ENCODE measurements around the gene MYRIP. TPM values are rescaled to one million over a fixed set of nuclear protein-coding genes. Genes with fewer than 3 reads are reported as not detected.

The MYRIP gene
- total RNA-seq, 1 experiment from 2014 or later, result 2.7 TPM

DNA sequence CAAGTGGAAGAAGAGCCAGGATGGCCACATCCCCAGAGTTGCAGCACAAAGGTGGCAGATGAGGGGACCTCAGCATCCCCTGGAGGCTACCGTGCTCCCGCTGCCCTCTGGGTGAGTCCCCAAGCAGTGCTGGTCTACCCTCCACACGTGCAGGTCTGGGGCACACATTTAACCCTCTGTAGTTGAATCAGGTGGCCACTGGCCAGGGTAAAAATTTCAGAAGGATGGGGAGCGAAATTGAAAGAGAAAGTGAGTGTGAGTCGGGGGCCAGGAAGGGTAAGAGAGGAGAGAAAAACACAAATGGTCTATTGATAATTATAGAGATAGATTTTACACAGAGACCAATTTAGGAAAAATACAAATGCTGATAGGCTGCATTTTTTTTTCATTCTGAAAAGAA is 360.6 kb downstream of the MYRIP start:
- no peak for DNase-seq (ENCODE audit: extremely low read depth, low read depth)

- no peak for DNase-seq (ENCODE audit: extremely low read depth, low read depth)
Observed at GRCh38 chr3:40170395-40170794, 361.0 kb downstream of the MYRIP start.

DNA sequence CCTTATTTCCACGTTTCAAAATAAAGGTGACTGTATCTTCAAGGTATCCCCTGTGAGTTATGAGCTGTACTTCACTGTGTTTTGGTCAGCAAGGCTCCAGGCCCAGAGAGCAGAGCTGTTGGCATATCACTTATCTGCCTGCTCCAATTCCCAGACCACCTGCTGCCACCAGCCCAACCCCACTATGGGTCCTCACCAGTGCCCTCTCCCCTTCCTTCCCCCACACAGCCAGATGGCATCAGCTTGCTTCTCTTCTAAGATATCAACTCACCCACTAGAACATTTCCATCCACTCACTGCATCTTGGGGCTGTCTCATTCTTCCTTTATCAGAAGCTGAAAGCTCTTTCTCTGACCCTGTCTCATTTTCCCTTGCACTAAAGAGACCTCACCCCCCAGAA is 363.2 kb downstream of the MYRIP start:
- no peak for DNase-seq (ENCODE audit: extremely low read depth, low read depth)

DNA sequence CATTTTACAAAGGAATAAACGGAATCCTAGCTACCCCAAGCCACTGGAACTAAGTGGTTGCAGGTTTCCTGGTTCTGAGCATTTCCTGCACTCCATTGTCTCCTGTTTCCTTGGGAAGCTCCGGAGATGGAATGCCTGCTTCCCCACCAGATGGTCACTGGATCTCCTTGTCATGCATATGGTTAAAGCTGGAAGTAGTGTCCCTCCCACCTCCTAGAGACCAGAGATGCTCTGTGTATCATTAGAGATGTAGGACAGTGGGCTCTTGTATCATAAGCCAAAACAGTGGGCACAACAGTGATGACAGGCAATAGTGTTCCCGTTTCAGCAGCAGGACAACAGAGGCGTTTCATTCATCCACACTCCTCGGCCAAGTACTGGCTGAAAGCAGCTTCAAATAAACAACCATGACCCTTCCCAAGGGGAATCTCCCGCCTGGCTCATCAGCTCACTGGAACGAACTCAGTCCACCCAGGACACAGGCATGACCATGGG is 363.9 kb downstream of the MYRIP start:
- no peak for DNase-seq (ENCODE audit: extremely low read depth, low read depth)

- DNase-seq (ENCODE audit: extremely low read depth, low read depth), result no peak
Observed at GRCh38 chr3:40178012-40178594, 368.7 kb downstream of the MYRIP start.

DNA sequence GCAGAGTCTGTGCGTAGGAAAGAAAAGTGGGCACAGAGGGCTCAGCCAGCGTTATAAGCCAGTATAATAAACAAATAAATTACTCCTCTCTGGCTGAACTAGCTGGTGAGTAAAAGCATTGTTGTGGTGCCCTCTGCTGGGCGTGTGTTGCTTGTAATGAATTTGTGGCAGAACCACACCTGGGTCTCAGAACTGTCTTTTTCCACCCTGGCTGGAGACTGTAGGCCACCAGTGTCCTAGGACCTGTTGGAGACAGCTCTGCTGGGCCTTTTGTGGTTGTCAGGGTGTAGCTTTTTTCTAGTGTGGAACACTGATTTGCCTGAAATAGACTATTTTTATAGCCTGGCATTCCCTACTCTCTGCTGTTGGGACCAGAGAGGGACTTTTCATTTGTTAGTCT is 369.6 kb downstream of the MYRIP start:
- peak; percentile 71 for DNase-seq (ENCODE audit: extremely low read depth, low read depth)

DNA sequence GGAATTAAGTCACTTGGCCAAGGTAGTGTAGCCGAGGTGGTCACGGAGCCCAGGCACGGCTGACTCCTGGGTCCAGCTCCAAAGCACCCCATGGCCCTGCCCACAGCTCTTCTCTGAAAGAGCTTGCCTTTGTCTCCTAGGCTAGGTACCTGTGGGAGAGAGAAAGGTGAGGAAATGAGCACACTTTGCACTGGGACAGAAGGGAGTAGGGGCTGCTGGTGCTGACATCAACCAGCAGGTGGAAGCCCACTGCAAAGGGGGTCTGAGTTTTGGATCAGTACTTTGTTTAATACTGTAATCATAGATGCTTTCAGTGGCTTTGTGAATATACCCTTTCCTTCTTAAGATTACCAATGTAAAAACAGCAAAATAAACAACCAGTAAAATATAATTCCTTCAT is 371.8 kb downstream of the MYRIP start:
- DNase-seq (ENCODE audit: extremely low read depth, low read depth), result no peak

GRCh38 chr3:40185029-40185695 is 375.8 kb downstream of the MYRIP start:
- no peak for DNase-seq (ENCODE audit: extremely low read depth, low read depth)

DNA sequence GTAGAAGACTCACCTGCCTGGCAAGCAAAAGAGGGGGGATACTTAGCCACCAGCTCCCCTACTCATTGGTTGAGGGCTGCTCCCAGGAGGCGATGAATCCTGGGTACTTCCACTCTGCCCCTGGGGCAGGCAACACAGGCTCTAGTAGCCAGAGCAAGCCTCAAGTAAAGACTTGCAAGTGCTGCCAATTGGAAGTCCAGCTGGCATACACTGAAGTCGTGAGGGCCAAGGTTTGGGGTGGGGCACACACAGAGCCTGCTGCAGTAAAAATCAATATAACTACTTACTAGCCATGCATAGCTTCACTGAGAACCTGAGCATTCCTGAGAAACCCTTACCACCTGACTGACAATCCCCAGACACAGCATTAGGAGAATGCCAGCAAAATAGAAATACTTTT is 377.1 kb downstream of the MYRIP start:
- no peak for DNase-seq (ENCODE audit: extremely low read depth, low read depth)

DNA sequence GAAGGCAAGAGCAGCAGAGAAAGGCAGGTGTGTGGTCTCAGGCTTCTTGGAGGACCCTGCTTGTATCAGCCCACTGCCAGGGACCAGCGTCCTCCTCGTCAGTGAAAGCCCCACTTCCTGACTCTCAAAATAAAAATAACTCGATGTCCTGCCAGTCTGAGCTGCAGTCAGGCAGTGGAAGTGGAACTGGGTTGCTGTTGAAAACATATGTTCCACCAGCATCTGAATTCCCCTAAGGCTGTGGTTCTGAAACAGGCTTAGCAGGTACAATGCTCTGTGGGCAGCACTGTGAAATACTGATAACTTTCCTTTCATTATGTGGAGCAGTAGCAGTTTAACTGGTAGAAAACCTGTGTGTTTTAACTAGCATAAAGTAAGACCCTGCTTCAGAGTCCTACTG is 378.5 kb downstream of the MYRIP start:
- no peak for DNase-seq (ENCODE audit: extremely low read depth, low read depth)

DNA sequence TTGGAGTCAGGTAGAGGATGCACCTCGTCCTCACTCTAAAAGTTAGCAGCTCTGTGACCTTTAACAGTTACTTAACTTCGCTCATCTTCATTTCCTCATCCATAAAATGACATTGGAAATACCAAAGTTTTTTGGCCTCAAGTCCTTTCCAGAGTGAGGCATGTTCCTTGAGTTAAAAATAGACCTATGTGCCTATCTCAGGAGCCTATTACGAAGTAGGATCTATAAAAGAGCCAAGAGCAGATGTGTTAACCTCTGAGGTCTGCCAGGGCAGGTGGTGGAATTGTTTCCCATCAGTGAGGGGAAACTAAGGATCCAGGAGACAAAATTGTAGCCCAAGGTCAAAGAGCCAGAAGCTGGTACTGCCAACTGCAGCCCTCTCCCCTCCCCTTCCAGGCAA is 379.7 kb downstream of the MYRIP start:
- DNase-seq (ENCODE audit: extremely low read depth, low read depth), result no peak

- DNase-seq (ENCODE audit: extremely low read depth, low read depth), result no peak
Observed at GRCh38 chr3:40190056-40190455, 380.6 kb downstream of the MYRIP start.

DNA sequence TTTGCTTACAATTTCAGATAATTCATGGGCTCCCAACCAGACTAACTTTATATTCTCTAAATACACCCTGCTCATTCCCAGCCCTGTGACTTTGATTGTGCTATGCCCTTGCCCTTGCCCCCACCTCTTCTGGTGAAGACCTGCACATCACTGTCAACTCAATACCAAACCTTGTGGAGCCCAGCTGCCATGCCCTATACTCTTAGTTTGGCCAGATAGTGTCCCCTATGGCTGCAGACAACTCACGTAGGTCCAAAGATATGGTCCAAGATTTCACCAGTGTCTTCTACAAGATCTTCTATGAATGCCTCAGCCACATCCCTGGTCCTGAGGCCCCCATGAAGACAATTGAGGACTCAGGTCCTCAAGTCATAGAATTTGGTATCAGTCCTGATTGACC is 381.8 kb downstream of the MYRIP start:
- no peak for DNase-seq (ENCODE audit: extremely low read depth, low read depth)

GRCh38 chr3:40191850-40192448 is 382.5 kb downstream of the MYRIP start:
- peak; percentile 46 for DNase-seq (ENCODE audit: extremely low read depth, low read depth)

- no peak for DNase-seq (ENCODE audit: extremely low read depth, low read depth)
Observed at GRCh38 chr3:40192628-40193027, 383.2 kb downstream of the MYRIP start.

DNA sequence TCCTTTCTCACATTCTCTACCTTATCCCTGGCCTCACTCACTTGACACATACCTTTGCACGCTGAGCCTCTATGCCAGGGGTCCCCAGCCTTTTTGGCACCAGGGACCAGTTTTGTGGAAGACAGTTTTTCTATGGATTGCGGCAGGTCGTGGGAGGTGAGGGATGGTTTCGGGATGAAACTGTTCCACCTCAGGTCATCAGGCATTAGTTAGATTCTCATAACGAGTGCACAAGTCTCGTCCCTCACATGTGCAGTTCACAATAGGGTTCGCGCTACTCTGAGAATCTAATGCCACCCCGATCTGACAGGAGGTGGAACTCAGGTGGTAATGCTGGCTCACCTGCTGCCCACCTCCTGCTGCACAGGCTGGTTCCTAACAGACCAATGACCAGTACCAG is 387.6 kb downstream of the MYRIP start:
- DNase-seq (ENCODE audit: extremely low read depth, low read depth), result no peak

DNA sequence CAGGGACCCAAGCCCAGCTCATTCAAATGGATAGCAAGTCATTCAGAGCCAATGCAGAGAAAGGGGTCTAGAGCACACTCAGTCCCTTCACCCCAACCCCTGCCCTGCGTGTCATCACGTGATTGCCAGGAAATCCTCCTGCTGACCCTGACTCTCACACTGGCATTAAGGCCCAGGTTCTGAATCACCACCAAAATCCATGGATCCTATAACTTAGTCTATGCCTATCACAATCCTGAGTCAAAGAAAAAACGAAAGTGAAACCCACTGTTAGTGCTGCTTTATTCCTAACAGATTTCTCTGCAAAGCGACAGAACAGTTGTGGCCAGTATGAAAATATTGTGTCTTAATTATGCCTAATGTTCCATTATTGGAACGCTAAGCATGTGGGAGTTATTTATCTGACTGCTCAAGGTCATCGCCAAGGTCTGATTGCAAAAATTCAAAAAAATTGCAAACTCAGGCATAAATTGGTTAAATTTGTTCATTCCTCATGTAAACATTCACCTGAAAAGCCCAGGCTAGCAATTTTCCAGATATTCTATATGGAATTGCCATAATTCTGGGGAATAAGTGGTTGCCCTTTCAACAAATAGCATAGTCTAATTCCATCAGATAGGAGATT is 391.4 kb downstream of the MYRIP start:
- no peak for DNase-seq (ENCODE audit: extremely low read depth, low read depth)

DNA sequence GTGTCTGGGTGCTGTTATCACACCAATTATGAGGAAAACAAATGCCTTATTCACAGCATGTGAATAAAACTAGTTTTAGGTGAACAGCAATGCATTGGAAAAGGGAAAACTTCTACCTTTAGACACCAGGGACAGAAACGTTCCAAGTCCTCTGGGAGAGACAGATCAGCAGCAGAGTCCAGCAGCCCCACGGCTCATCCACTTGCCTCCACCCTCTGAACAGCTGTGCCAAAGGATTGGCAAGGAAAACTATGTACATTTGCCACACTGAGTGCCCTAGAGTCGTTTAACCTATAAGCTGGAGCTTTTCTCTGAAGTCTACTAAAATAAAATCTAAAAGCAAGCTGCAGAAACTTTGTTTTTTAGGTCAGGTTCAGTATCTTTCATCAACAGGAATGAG is 392.4 kb downstream of the MYRIP start:
- DNase-seq (ENCODE audit: extremely low read depth, low read depth), result no peak

- DNase-seq (ENCODE audit: extremely low read depth, low read depth), result no peak
Observed at GRCh38 chr3:40206522-40206921, 397.1 kb downstream of the MYRIP start.

DNA sequence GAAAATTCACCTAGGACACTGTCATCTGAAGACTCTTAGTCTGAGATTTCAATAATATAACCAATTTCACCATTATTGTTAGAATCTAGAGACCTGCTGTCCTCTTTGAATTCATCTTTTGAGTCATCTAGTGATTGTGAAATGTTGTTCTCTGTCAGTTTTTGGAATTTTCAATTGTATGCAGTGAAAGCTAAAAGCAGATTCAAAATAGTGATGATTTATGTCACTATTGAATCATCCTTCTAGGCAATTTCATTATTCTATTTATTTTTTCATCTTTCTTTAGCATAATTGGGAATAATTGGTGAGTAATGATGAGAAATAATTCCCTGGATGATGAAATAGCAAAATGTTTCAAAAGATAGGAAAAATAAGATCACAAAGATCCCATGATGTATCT is 398.4 kb downstream of the MYRIP start:
- DNase-seq (ENCODE audit: extremely low read depth, low read depth), result no peak

DNA sequence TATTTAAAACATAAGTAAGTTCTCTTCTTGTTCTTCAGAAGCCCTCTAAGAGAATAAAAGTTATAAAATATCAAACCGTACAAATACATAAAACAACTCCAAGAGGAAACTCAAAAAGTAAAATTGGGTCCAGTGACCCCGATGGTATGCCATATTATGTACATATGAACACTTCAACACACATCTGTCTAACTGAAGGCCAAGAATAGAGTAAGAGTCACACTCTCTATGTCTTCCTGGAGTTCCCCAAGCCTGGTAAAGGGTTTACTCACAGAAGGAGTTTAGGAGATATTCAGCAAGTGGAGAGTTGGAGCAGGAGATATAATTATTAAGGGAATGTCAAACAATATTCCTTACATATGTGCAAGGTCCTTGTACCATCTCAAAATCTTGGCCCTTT is 398.8 kb downstream of the MYRIP start:
- DNase-seq (ENCODE audit: extremely low read depth, low read depth), result no peak

DNA sequence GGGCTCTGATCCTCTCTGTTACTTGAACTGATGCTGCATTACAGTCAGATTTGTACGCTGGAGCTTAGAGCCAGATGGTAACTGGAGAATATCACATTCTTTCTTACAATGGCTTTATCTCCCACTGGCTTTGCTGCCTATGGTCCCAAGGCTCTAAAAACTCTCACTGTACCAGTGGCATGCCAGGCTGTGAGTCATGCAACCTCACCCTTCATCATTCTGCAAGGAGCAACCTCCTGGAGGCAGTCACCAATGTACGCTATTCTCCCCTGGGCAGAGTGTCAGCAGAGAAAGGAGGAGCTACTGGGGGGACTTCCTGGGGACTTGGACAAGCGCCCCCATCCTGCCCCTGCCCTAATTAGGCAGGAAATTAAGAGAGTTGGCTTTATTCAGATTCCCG is 402.2 kb downstream of the MYRIP start:
- DNase-seq (ENCODE audit: extremely low read depth, low read depth), result no peak
